NCI-H1417 treated with DMSO at 0.1 percent for 48 hours (cell line): ENCODE results near the gene KRT72.

Experiments used
- DNase-seq: peaks from one replicate; lab custom pipeline; 2025; lab: John Stamatoyannopoulos, UW

Gene KRT72

DNA sequence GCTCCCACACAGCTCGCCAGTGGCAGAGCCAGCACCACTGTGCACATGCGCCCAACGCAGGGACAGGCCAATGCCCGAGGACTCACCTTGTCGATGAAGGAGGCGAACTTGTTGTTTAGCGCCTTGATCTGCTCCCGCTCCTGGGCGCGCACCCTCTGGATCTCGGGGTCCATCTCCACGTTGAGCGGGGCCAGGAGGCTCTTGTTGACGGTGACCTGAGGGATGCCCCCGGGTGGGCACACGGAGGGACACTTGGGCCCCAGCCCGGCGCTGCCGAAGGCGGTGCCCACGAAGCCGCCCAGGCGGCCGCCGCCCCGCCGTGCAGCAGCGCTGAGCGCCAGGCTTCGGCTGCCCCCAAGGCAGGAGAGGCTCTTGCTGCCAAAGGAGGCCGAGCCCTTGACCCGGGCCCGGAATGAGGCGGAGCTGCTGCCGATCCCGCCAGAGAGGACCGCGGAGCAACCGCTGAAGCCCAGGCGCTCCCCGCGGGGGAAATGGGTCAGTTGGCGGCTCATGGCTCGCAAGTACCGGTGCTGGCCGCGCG is at the start of gene KRT72:
Gene KRT72 (minus strand): TSS at position 523 of the 541 bp plus-strand sequence. CDS start 11 bp downstream, at position 512.
- DNase-seq = no peak

DNA sequence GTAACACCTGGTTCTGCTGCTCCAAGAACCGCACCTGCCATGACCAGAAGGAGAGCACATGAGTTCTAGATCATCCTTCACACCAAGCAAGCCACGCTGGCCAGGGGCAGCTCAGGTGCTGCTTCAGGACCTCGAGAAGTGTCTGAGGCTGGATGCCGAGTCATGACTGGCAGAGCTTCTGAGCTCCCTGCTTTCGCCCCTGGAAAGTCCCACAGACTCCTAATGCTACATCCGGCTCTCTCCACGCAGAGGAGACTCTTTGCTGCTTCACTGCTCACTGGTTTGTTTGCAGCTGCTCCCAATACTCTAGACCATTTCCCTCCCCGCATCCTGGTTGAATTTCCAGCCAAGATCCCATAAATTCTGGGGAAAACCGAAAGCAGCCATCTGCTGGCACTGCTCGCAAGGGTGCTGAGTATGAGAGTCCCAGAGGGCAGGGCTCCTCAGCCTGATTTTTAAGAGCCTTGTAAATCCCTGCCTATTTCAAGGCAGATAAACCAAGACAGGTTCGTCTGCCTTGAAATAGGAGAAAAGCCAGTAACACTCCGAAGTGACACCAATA is 49.3 kb upstream of the KRT72 start:
- no peak for DNase-seq

DNA sequence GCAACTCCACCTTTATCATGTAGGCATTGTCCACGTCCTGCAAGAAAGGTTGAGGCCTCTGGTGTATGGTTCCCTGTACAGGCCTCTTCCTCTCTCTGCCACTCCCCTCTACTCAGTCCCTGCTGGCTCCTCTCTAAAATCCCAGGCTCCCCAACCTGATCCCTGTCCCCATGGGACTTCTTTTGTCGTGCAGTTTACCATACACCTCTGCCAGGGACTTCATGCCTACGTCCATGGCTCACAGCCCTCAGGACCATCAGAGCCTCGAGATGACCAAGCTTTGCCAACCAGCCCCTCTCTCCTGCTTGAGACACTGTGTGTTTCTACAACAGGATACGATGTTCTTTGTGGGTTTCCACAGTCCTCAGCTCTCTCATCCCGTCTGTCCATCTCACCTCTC is 47.8 kb upstream of the KRT72 start:
- DNase-seq = no peak

DNA sequence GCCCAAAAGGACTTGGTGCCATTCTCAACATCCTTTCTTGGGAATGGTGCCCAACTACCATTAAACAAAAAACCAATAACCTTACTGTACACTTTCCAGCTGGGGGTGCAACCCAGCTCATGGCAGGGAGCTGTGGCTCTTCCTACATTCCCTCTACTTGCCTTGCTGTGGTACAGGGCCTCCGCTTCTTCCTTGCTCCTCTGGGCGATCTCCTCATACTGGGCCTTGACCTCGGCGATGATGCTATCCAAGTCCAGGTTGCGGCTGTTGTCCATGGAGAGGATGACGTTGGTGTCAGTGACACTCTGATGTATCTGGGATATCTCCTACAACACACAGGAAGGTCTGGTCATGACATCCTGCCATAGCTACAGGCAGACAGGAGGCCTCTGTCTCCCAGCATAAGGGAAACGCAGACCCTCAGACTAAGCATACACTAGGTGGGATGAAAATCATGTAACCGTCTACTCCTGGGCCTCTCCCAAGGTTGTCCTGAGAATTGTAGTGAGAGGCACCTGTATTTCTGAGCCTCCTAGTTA is 46.8 kb upstream of the KRT72 start:
- no peak for DNase-seq

DNA sequence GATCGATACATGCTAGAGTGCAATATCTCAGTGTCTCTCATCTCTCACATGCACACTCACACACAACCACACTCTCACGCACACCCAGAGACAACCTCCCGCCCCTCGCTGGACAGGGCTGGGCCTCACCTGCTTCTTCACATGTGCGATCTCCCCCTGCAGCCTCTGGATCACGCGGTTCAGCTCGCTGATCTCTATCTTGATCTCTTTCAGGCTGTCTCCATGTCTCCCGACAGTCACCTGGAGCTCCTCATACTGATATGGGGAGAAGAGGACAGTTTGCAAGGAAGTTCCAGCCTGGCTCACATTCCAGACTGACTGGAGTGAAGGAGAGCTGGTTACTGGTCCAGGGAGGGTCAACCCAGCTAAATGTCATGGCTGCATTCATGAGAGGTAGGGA is 46.3 kb upstream of the KRT72 start:
- DNase-seq = no peak

DNA sequence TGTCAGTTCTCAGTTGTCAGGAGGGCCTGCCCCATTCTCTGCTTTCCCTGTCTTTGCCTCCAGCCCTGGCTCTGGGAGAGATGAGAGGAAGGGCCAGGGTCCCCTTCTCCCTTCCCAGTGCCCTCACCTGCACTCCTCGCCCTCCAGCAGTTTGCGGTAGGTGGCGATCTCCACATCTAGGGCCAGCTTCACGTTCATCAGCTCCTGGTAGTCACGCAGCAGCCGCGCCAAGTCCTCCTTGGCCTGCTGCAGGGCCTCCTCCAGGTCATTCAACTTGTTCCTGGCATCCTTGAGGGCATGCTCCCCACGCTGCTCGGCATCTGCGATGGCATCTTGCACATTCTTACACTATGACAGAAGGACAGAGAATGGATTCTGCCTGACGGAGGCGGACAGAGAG is 45.4 kb upstream of the KRT72 start:
- DNase-seq = no peak

DNA sequence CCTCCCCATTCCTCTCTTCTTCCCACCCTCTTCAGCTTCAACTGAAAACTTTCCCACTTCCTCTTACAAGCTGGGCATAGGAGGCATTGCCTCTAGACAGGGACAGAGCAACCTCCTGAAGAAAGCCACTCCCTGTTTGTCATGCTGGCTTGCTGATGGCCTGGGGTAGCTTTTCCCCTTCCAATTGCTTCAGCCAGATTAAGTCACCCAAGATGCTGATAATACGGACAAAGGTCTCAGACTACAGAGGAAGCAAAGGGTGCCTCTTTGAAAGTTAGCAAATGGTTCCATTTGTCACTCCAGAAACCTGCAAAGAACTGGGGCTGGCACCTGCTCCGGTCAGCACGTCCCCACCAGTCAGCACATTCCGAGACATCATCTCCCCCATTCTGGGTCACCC is 44.7 kb upstream of the KRT72 start:
- DNase-seq = no peak

DNA sequence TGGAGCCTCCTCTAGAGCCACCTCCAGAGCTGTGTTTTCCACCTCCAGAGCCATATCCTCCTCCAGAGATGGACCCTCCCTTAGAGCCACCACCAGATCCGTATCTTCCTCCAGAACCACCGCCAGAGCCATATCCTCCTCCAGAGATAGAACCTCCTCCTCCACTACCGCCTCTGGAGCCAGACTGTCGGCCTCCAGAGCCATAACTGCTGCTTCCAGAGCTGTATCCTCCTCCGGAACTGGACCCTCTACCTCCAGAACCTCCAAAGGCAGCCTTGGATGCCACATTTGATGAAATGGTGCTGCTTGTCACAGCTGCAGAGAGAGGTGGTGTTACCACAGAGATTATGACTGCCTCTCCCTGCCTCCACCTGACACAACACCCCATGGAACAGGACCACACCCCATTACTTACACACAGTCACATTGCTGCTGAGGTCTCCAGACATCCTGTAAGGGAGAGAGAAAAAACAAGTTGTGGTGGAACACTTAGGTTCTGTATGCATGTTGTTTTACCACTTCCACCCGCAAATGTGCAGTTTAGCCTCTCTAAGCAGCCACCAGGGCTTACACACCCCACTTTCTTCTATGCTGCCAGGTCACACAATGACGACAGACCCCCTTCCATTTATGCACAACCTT is 44.0 kb upstream of the KRT72 start:
- no peak for DNase-seq

DNA sequence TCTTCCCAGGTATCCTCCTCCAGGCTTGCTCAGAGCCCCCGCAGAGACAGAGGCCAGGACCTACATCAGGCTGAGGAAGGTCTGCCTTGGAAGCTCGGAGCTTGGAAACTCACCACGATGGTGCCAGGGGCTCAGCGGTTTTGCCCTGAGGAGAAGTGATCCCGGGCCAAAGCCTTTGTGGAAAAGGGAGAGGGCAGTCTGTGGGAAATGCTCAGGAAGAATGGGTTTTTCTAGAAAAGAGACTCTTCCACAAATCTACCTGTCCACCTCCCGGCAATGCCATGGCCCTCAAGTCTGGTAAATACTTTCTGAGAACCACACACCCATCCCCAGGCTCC is 42.8 kb upstream of the KRT72 start:
- DNase-seq = no peak

DNA sequence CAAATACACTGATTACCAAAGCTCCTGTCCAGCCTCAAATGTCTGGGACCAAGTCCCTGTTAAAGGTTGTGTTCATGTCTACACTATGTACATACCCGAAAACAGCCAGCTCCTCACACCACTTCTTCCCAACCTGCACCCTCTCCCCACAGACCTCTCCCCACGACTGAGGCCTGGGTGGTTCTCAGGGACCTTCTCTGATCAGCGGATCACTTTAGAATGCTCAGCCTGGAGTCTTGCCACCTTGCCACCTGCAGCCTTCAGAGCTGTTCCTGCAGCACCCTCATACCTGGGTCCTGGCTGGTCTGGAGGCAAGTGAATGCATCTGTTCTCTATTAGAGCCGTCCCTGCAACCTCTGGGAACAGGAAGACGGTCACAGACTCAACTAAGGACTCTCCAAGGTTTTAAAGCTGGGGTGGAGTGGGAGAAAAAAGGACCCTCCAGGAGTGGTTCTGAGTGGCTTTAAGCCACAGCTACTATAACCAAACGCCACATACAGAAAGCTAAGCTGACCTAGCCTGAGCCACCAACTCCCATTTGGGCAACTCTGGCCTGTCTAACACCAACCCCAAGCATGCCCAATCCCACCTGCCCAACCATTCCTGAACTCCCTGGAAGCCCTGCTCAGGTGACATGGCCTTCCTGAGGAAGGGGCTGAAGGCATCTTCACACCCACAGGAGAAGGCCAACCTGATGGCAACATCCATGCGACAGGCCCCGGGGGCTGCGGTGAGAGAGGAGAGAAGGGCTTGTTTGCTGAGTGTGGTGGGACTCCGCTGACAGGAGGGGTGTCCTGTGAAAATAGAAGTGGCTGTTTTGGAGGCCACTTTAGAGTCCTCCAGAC is 42.2 kb upstream of the KRT72 start:
- no peak for DNase-seq

DNA sequence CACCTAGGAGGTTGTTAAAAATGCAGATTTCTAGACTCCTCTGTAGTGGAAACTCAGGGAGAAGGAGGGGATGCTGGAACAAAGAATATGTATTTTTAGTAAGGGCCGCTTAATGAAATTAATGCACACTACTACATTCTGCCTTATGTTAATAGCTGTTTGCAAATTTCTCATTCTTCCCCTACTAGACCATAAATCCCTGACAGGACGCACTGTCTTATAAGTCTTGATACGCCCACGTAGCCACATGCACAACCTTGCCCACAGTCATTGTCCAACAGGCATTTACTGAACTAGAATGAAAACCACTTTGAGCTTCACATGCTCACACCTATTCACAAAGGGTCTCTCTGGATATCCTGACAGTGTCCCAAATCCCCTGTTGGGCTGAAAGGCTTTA is 40.2 kb upstream of the KRT72 start:
- no peak for DNase-seq

DNA sequence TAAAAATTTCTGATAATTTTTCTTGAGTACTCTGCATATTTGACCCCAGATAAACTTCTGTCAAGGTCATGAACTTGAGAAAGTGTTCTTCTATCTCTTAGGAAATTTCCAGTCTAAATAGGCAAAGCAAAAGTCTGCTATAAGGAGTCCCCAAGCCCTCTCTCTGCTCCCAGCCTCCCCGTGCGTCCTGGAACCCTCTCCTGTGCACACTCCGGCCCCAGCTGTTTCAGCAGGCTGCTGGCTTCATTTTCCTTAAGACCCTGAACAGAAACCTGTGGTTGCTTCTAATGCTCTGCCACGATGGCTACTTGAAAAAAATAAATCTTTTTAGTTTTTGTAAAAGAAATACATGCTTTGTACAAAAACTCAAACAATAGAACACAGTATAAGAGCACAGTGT is 36.0 kb upstream of the KRT72 start:
- DNase-seq = no peak

DNA sequence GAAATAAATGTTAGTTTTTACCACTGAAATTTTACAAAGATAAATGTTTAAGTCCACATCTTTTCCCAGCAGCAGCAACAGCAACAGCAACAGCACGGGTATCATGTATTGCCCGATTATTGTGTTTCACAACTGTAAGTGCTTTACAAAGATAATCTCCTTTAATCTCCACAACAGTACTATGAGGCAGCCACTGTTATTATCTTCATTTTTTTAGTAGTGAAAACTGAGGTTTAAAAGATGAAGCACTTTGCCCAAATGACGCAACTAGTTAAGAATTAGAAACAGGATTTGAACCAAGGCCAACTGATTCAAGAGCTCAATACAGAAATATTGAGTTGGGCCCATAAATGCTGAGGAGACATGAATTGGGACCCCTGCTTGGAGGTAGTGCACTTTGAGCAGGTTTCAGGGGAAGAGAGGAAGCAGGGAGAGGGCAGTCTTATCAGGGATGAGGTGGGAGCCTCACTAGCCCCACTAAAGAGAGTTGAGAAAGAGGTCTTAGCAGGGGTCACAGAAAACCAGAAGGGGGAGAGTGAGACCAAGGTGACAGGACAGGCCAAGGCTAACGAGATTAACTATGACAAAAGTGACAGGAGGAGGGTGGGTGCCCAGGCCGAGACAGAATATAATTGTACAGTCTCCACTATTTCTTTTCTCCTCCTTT is 35.5 kb upstream of the KRT72 start:
- no peak for DNase-seq

DNA sequence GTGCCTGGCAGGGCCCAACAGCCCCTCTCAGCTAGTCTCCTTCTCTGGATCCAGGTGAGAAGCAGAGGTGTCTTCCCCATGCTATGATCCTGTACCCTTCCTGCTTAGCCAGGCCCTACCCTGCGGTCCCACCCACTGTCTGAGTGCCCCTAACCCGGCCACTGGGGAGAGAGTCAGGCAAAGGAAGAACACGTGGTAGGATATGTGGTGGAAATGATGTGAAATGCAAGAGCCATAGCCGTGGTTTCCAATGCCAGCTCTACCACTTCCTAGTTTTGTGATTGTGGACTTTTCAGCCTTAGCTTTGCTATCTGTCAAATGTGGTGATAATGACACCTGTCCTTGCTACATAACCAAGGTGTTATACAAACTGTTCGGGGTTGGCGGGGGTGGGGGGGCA is 34.9 kb upstream of the KRT72 start:
- DNase-seq = no peak

DNA sequence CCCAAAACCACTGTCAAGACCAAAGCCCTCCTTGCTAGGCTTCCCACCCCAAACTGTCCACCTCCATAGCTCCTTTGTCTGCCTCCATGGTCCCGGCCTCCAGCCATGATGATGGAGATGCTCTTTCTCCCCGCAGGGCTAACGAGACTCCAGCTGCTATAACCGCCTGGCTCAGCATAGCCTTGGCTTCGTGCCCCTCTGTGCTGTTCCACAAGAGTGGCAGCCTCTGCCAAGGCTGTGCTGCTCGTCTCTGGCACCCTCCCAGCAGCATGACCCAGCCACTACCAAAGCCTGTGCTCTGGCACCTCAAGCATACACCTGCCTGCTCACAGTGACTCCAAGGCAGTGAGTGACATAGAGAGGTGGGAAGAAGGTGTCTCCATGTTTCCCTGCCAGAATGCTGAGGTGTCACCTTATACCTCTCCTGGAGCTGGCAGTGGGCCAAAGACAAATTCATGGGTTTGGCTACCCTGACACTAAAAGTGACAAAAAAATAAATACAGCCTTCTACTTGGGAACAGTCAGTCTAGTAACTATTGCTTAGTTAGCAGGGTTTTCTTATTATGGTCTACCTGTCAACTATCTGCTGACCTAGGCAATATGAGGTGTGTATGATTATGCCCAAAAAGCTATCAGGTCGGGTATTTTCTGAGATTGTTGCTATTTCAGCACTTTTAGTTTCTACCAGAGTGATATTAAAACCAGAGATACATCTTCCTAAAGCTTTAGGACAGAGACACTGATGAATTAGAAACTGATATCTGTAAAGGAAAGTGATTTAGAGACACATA is 33.2 kb upstream of the KRT72 start:
- no peak for DNase-seq

DNA sequence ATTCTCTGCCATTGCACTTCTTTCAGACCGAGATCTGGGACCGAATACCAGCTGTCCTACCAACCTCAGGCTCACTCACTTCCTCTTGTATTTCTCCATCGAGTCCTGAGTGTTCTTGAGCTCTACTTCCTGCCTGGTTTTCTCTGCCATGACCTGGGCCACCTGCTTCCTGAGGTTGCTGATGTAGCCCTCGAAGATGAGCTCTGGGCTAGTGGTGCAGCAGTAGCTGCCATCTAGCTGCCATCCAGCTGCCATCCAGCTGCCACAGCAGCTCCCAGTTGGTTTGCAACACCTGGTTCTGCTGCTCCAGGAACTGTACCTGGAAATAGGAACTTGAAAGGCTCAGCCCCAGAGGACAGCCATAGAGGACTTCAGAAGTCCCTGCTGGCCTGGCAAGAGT is 32.1 kb upstream of the KRT72 start:
- DNase-seq = no peak

DNA sequence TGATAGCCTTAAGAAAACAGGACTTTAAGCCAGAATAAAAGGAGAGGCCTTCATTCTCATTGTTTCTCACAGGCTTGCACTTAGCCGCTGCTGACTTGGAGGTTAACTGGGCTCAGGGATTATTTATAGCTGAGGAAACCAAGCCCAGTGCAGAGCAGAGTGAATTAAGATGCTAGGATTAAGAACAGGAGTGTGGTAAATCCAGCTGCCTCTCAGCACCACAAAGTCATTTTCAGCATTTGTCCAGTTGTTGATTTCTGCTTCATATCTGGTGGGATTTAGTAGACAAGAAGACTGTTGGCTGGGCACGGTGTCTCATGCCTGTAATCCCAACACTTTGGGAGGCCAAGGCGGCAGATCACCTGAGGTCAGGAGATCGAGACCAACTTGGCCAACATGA is 31.4 kb upstream of the KRT72 start:
- no peak for DNase-seq

DNA sequence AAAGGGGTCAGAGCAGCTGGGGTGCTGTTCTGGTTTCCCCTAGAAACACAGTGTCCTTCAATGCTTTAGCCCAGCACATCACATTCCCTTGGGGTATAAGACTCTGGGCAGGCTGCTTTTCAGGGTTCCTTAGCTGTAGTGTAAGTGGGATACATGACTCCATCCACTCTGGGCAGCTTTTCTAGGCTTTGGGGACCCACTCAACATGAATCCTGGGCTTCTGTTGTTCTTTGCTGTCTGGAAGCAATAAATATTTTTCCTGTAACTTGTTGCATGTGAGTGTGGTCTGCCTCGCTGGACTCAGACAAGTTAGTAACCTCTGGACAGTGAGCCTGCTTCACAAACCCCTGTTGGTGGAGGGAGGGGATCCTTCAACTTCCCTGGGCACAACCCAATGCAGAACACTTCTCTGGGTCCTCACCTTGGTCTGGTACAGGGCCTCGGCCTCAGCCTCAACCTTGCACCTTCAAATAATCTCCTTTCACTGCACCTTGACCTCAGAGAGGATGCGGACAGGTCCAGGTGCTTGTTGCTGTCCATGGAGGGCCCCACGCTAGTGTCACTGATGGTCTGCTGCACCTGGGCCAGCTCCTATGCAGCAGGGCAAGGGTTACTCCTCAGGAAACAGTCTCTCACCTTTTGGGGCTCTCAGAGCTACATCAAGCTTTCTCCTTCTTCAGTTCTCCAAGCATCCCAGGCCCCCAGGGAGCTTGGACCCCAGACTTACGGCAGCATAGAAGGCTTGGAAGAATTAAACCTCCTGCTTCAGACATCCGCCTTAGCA is 30.6 kb upstream of the KRT72 start:
- no peak for DNase-seq

DNA sequence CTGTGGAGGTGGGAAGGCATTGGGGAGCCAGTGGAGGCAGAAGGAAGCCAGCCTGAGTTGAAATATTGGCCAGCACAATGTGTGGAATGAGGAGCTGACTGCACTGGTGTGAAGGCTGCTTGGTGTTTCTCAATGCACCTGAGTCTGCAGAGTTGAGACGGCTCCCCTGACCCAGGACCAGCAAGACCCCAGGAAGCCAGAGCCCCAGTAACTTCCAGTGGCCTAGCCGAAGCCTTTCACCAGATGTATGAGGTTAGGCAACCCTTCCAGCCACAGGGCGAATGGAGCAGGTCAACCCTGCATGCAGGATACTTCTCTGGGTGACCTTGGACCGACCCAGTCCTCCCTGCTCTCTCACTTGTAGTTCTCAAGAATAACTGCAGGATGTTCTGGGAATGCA is 30.0 kb upstream of the KRT72 start:
- no peak for DNase-seq

DNA sequence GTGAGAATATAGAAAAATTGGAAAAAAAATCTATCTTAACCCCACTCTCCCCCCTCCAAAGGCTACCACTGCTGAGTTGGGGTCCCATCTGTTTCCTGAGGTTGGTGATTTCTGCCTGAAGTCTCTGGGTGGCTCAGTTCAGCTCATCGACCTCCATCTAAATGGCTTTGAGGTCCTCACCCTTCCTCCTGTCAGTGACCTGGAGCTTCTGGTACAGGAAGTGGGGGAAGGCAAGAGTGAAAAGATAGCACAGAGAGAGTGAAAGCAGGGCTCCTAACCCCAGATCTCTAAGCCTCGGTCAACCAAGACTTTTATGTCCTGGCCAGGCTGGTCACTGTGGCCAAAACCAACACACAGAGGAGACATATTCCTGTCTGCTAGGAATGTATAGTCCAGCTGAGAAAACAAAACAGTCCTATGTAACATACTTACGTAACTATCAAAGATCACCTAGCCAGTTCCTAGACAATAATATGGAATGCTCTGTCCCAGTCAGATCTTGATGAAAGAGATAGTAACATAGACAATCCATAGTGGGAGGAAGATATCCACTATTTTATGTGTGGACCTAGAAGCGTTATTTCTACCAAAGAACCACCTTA is 29.4 kb upstream of the KRT72 start:
- no peak for DNase-seq
